Measurements from ENCODE around the gene ZNF521.
"Not testable (repeated sequence)": the region's sequence is repeated elsewhere in the genome, so short reads cannot be mapped to it uniquely, and the experiment has no call there.

ZNF521 gene

DNA sequence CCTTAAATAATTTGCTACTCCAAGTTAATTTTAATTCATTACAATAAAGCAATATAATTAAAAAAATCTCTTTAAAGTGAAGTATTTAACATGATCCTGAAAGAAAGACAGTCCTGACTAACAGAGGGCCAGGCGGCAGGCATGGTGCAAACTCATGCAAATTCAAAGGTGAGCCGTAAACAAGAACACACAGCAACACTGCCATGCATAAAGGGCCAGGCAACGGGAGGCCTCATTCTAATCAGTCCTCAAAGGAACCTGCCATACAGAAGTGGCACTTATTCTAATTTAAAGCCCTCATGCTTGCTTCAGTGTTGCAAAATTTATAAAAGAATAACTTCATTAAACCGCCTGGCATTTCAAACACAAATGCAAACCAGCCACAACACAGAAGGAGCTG lies 277.0 kb downstream of the ZNF521 start:
- DNase-seq = no peak

DNA sequence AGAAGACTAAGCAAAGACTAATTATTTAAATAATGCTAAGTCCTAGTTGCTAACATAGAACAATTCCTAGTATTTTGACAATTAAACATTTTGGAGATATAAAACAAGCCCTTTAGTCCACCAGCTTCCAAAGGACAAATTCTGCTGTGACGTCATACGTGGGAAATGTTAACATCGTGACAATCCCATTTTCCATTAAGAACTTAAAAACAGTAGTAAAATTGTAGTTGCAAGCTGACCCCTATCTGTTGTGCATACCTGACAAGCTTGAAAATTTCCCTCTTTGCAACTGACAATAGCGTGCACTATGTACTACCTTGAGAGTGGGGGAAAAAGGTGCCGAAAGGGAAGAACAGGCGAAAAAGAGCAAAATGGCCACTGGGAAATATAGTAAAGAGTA lies 279.8 kb downstream of the ZNF521 start:
- no peak for DNase-seq

DNA sequence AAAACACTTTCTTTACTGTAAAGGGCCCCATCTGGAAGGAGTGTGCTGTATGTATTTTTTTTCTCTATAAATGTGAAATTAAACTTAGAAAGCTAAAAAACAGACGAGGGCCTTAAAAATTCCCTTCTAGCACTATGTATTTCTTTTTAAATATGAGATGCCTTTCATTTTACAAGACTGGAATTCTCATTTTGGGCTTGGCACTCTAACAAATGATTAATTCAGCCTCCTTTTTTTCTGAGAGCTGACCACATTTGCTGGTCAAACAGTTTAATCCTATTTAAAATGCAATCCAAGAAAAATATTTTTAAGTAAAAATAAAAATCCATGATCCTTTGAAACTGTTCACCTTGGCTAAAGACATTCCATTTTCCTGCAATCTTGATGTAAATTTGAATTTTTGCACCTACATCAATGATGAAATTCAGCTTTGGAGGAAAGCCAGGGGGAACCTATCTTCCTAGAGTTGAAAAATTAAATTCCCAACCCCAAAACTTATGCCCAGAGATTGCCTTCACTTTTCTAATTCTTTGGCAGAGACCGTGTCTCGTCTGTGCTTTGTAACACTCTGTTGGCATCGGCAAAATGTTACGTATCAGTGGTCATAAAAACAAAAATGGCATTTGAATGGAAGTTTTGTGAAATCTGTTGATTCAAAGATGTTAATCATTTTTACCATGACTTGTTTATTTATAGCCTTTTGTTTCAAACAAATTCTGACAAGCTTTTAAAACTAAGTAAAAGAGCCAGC lies 284.5 kb downstream of the ZNF521 start:
- no peak for DNase-seq

DNA sequence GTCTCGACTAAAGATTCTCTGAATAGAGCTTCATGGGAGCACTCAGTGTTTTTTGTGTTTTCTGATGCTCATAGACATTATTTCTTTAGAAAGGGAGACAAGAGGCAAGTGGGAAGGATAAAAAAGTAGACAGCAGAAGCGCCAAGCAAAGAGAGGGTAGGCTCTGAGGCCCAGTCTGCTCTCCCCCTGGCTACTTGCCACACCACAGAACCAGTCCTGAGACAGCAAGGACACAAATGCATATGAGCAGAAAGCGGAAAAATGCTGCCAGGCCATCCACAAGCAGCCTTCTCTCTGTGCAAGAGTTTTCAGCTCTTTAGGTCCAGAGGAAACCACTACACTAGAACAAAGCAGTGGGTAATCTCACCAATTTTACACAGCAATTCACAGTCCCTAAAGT lies 285.4 kb downstream of the ZNF521 start:
- DNase-seq = no peak

DNA sequence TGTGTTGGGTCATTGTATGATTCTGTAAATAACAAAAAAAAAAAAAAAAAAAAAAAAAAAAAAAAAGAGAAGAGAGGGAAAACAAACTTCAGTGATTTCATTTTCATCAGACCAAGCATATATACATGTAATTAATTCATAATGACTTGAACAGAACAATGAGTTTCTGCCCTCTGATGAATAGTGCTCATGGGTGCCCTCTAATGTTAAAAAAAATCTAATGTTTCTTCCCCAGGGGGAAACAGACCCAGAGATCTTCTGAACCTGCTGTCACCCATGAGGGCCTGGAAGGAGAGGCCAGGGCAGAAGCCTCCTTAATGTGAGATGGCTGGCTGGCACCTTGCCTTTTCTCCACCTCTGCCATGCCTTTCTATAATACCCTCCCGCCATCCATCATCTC lies 289.2 kb downstream of the ZNF521 start:
- no peak for DNase-seq

- no peak for DNase-seq
These were observed 290.6 kb downstream of the ZNF521 start for GRCh38 chr18:25061395-25061794.

DNA sequence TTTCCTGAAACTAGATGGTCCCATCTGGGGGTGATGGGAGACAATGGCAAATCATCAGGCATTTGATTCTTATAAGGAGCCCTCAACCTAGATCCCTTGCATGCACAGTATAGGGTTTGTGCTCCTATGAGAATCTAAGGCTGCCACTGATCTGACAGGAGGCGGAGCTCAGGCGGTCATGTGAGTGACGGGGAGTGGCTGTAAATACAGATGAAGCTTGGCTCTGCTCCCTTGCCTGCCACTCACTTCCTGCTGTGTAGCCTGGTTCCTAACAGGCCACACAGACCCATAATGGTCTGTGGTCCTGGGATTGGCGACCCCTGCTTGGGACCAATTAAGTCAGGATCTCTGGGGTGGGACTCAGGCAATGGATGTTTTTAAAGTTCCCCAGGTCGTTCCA lies 293.4 kb downstream of the ZNF521 start:
- DNase-seq = no peak

DNA sequence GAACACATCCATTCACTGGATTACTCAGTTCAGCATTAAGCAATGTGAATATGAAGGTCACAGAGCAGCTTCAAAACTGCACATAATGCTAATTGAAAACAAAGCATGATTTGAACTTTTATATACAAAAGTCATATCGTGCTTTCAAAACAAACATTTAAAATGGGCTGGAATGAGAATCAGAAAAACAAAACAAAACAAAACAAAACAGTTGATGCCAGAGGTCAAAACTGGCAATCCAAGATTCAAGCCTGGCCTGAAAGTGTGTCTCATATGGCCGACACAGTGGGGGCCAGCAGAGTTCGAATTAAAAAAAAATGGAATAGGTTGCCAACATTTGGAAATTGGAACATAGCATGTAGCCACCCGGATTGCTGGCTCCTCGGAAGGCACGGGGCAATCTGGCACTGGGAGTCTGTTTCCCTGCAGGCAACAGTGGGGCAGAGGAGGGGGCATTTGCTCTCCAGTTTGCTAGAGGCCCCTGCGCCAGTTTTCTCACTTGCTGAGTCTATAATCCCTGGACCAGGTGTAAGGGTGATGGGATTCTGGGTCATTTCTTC lies 294.4 kb downstream of the ZNF521 start:
- no peak for DNase-seq

DNA sequence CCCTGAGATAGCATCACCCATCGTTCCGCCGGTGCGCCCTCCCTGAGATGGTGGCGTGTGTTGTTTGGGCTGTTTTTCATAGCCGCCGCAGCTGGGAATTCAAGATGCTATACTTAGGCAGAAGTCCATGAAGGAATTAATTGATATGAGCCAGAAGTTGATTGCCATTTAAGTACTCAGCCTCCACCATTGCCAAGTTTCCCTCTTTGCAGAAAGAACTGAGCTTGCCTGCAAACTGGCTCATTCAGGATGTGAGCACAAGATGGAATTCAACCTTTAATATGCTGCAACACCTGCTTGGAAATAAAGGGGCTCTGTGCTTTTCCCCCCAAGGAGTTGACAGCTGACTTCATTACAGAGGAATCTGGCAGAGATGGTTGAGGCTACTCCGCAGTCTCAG lies 295.5 kb downstream of the ZNF521 start:
- no peak for DNase-seq

DNA sequence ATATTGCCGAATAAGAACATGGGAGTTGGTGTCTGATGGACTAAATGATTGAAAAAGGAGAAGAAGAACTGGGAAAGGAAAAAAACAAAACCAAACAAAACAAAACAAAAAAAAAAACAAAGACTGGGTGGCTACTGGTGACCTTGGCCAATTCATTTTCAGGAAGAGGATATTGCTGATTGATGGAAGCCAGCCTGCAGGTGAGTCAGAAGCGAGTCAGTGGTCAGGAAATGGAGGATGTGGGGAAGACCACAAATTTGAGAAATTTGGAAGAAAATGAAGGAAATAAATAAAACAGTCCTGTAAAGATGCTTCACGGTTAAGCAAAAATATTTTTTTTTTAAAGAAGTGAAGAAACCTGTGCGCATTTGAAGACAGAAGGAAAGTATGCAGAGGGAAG lies 296.9 kb downstream of the ZNF521 start:
- DNase-seq = no peak

GRCh38 chr18:25053466-25053865 lies 298.5 kb downstream of the ZNF521 start:
- no peak for DNase-seq

GRCh38 chr18:25052511-25052921 lies 299.4 kb downstream of the ZNF521 start:
- DNase-seq = no peak

DNA sequence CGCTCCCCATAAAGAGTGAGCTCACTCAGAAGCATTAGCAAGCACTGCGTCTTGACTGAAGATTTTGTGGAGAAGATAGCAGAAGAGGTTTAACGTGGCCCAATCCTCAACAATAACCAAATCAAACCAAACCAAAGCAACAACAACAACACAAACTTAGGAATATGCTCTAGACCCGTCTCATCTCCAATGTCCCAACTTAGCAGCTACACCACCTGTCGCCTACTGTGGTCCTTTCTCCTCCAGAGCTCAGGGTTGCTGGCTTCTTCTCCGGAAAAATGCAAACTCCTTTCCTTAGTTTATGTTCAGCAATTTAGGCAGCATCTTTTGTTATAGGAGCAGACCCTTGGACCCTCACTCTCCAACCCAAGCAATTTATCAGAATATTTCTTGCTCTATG lies 301.4 kb downstream of the ZNF521 start:
- DNase-seq = no peak

DNA sequence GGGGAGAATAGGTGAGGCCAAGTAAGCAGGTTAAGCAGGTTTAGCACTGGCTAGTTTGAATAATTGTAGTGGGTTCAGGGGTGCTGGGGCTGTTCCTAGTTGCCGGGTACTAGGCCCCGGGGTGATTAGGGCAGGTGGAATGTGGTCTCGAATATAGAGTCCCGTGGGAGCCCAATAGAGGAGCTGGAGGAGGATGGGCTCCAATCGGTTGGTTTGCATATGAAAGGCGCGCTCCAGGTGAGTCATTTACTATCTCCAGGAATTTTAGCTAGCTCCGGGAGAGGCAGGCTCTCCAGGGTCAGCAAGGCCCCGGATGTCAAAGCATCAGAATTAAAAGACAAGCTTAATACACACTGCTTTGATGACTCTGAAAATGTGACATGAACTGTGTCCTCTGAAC lies 304.0 kb downstream of the ZNF521 start:
- no peak for DNase-seq

GRCh38 chr18:25047421-25047820 lies 304.5 kb downstream of the ZNF521 start:
- DNase-seq = no peak

DNA sequence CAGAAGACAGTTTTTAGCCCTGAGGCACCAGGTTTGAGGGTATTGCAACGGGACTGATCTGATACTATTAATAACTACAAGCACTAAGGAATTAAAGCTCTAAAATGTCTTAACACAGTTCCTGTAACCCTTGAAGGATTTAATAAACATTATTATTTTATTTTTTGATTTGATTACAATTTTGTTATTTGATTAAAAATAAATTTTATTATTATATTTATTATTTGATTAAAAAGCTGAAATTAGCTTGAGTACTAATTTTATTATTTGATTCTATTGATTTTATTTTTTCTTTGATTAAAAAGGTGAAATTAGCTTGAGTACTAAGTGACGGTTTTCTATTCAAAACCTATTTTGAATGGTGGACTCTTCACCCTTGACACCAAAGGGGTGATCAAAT lies 307.3 kb downstream of the ZNF521 start:
- DNase-seq = no peak

DNA sequence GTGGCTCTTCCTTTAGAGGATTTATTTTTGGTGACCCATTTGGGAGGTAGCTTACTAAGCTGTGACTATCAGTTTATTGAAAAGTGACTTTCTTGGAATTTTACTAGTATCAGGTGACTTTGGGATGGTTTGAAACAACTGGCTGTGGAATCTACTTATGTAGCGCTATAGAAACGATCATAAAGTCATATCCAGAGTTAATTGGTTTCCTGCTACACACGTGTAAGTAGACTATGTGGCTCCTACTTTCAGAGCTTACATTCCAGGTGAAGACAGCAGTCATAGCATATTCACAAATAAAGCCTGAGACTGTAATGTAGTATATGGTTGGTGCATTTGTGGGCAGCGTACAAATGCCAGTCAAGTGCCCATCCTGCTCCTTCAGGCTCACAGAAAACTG lies 308.9 kb downstream of the ZNF521 start:
- DNase-seq = no peak

DNA sequence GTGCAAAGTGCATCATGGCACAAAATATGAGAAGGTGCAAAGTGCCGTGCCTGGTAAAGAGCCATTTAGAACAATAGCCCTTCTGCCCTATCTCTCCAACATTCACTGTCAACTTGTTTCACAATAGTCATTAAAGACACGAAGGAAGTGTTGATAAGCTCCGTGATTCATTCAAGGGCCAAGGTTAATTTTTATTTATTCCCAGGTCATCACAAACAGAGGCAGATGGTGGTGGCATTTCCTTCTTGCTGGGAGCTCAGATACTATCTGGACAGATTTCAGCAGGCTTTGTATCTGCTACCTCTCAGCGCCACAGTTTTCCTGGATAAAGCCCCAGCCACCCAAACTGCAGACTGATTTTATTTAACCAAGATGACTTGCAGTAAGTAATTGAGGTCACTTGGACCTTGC lies 309.3 kb downstream of the ZNF521 start:
- no peak for DNase-seq

DNA sequence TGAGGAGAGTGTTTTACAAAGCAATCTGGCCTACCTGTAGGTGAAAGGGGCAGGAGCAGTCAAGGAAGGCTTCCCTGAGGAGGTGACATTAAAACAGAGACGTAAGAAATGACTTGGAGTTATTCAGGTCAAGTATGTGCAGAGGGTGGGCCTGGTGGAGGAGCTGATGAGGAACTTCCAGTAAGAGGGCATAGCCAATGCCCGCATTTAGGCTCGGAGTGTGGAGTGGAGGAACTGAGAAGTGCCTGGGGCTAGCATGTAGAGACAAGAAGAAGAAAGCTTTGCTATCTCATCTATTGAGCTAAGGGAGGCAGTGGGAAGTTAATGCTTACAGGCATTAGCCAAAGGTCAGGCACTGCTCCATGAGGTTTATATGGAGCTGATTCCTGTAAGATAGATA lies 312.2 kb downstream of the ZNF521 start:
- DNase-seq = no peak

GRCh38 chr18:25038261-25038660 lies 313.7 kb downstream of the ZNF521 start:
- no peak for DNase-seq

GRCh38 chr18:25033747-25034471 lies 318.1 kb downstream of the ZNF521 start:
- DNase-seq = no peak

DNA sequence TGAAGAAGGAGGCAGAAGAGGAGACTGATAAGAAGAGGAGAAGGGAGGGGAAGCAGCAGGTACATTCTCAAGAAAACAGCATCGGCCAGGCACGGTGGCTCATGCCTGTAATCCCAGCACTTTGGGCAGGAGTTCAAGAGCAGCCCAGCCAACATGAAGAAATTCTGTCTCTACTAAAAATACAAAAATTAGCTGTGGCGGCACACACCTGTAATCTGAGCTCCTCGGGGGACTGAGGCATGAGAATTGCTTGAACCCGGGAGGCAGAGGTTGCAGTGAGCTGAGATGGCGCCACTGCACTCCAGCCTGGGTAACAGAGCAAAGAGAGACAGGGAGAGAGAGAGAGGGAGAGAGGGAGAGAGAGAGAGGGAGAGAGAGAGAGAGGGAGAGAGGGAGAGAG lies 318.8 kb downstream of the ZNF521 start:
- not testable (repeated sequence) for DNase-seq

DNA sequence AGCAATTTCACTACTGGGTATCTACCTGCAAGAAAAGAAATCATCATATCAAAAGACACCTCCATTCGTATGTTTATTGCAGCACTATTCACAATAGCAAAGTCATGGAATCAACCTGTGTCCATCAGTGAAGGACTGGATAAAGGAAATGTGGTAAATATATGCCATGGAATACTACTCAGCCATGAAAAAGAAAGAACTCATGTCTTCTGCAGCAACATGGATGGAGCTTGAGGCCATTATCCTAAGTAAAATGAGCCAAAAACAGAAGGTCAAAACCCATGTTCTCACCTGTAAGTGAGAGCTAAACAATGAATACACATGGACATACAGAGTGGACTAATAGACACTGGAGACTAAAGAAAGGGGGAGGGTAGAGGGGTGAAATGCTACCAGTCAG lies 322.2 kb downstream of the ZNF521 start:
- DNase-seq = no peak

- DNase-seq = no peak
These were observed 332.0 kb downstream of the ZNF521 start for GRCh38 chr18:25019931-25020330.
